Breast epithelium (tissue), 3 donors: ENCODE data around the gene CDC42.

Source experiments
- POLR2A ChIP-seq: fragments of 450-650 bp; IDR thresholded peaks from one replicate; pipeline ENCODE4 v1.6.1; 2016; ENCODE audit warnings: antibody characterized with exemption, mild to moderate bottlenecking, moderate library complexity
- POLR2AphosphoS5 ChIP-seq, 3 donors: sonication (generic); formaldehyde crosslinking; IDR thresholded peaks; one replicate each; pipeline ENCODE4 v1.6.1; 2017; ENCODE audit warnings: antibody characterized with exemption in 3 of 3
- TF ChIP-seq, protein P1 (sequence below), 3 donors: fragments of 450-650 bp; IDR thresholded peaks; one replicate each; pipeline ENCODE4 v1.5.1; 2016 to 2017; ENCODE audit warnings: antibody characterized with exemption in 3 of 3, mild to moderate bottlenecking in 3 of 3, moderate library complexity in 3 of 3

DNA sequence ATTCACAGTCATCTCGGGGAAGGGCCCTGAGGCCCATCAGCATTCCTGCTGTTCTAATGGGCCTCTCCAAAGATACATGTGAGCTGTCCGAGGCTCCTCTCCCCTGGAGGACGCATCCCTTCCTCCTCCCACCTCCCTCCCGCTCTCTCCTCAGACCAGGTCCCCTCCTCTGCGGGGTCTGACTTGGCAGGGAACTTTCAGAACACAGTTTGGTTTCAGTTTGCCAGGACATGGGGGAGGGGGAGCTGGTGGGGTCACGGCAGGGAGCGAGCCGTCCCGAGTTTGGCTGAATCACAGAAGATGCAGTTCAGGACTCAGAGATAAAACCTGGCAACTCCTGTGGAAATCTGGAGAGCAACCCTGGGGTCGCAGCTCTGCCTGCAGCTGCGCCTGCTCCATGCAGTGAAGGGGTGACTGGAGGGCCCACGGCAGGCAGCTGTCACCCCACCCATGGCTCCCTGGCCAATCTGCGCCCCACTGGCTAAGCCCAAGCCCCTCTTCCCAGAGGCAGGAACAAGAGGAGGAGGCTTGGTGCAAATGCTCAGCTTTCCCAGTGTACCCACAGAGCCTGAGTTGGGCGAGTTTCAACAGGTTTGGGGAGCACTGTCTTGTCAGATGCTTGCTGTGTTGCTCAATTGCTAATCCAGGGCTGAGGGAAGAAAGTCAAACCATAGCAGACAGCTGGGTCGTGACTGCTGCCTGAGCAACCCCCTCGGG lies 84.7 kb downstream of the CDC42 start:
- TF ChIP-seq, protein P1, sequence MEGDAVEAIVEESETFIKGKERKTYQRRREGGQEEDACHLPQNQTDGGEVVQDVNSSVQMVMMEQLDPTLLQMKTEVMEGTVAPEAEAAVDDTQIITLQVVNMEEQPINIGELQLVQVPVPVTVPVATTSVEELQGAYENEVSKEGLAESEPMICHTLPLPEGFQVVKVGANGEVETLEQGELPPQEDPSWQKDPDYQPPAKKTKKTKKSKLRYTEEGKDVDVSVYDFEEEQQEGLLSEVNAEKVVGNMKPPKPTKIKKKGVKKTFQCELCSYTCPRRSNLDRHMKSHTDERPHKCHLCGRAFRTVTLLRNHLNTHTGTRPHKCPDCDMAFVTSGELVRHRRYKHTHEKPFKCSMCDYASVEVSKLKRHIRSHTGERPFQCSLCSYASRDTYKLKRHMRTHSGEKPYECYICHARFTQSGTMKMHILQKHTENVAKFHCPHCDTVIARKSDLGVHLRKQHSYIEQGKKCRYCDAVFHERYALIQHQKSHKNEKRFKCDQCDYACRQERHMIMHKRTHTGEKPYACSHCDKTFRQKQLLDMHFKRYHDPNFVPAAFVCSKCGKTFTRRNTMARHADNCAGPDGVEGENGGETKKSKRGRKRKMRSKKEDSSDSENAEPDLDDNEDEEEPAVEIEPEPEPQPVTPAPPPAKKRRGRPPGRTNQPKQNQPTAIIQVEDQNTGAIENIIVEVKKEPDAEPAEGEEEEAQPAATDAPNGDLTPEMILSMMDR (IDR thresholded peaks at IDR 0.05), result no peak
- TF ChIP-seq POLR2AphosphoS5 (IDR thresholded peaks at IDR 0.05) (no peak), POLR2A (no peak)
